Common myeloid progenitor, CD34-positive (primary cell): Measurements from ENCODE around the gene CSK.

Experiments used
- CTCF ChIA-PET: fragments of 350-600 bp; sonication (Branson Sonifier 250); formaldehyde crosslinking; loops from one replicate; lab custom pipeline; 2021; ENCODE audit warnings: antibody characterized with exemption; lab: Charles Lee
- POLR2A ChIA-PET: fragments of 350-600 bp; sonication (Branson Sonifier 250); formaldehyde crosslinking; loops from one replicate; lab custom pipeline; 2021; ENCODE audit warnings: antibody characterized with exemption; lab: Charles Lee
- DNase-seq, 3 donors: peaks; one replicate each; pipeline versions ENCODE4 v3.0.0 to v3.0.0-alpha.2; 2013
- H3K27ac ChIP-seq, 2 experiments: 1 replicate in 1 of 2; 2 replicates in 1 of 2; pipeline ENCODE4 v1.7.0; 2013; ENCODE audit warnings: inconsistent platforms in 2 of 2, low read length in 2 of 2, mild to moderate bottlenecking in 2 of 2, low read depth in 1 of 2, moderate library complexity in 1 of 2; ENCODE audit not compliant: severe bottlenecking in 2 of 2, insufficient read depth in 1 of 2, poor library complexity in 1 of 2
- H3K27me3 ChIP-seq, 5 experiments: replicated peaks in 2 of 5; 1 replicate in 3 of 5; 2 replicates in 2 of 5; pipeline versions ENCODE4 v1.6.1 to v1.7.0; 2013; ENCODE audit warnings: low read length in 4 of 5, mild to moderate bottlenecking in 2 of 5, moderate library complexity in 2 of 5, inconsistent platforms in 1 of 5; ENCODE audit not compliant: insufficient read depth in 5 of 5, control insufficient read depth in 4 of 5
- H3K36me3 ChIP-seq, 4 experiments: 1 replicate in 2 of 4; 2 replicates in 2 of 4; pipeline versions ENCODE4 v1.6.1 to v1.7.0; 2013; ENCODE audit warnings: low read length in 3 of 4, control low read depth in 1 of 4, mild to moderate bottlenecking in 1 of 4; ENCODE audit not compliant: control insufficient read depth in 4 of 4, insufficient read depth in 4 of 4
- H3K4me1 ChIP-seq, 4 experiments: 1 replicate in 3 of 4; 2 replicates in 1 of 4; pipeline versions ENCODE4 v1.6.1 to v1.7.1; 2013; ENCODE audit warnings: low read length in 3 of 4, mild to moderate bottlenecking in 3 of 4, control low read depth in 1 of 4, inconsistent platforms in 1 of 4, moderate library complexity in 1 of 4; ENCODE audit not compliant: control insufficient read depth in 4 of 4, insufficient read depth in 4 of 4; ENCODE audit errors: control extremely low read depth in 1 of 4
- H3K4me3 ChIP-seq, 7 experiments: 1 replicate in 4 of 7; 2 replicates in 3 of 7; pipeline versions ENCODE4 v1.5.1 to v1.7.0; 2013; ENCODE audit warnings: mild to moderate bottlenecking in 7 of 7, low read length in 6 of 7, moderate library complexity in 6 of 7, inconsistent platforms in 2 of 7, low read depth in 2 of 7, control low read depth in 1 of 7; ENCODE audit not compliant: insufficient read depth in 4 of 7, control insufficient read depth in 1 of 7; ENCODE audit errors: extremely low read depth in 1 of 7
- H3K9me3 ChIP-seq, 5 experiments: 1 replicate in 4 of 5; 2 replicates in 1 of 5; pipeline versions ENCODE4 v1.6.1 to v1.7.1; 2013; ENCODE audit warnings: low read length in 4 of 5, mild to moderate bottlenecking in 2 of 5, inconsistent platforms in 1 of 5, low read depth in 1 of 5, moderate library complexity in 1 of 5; ENCODE audit not compliant: control insufficient read depth in 4 of 5, insufficient read depth in 2 of 5; ENCODE audit errors: control extremely low read depth in 1 of 5
- WGBS: methylation state at CpG from one replicate; pipeline ENCODE4 v1.1.5; 2013; ENCODE audit not compliant: insufficient coverage; 5-methylcytosine and 5-hydroxymethylcytosine counted together

CSK gene

DNA sequence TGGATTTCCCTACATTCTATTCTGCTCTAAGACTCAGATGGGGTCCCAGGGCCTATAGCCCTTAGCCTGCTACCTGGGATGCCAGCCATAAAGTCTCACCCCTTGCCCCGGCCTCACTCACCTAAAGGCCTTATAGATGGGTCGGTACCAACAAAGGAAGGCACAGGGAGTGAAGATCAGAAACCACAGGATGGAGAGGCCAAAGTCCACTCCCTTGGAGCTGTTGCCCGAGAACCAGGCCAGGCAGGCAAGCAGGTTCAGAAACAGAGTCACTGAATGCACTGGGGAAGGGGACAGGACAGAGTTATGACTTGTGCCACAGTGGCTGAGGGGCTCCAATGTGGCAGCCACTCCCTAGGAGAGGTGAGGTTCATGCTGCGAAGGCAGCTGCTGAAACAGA is 68.5 kb downstream of the CSK start:
- Histone ChIP-seq H3K4me3 (no peak overlapping the region), H3K27me3 (no peaks in the 10 kb centered on the region), H3K9me3 (no peaks in the 10 kb centered on the region), H3K36me3 (peaks cover 9 to 80% (median 64%) of the 10 kb centered on the region in 4 experiments), H3K27ac (no peak overlapping the region), H3K4me1 (peaks cover 0 to 8% (median 7%) of the 10 kb centered on the region in 4 experiments)
- ChIA-PET POLR2A (no interaction called here), CTCF (interaction anchor here (1.3 to 3.4 kb wide), 3 partner anchors 43 to 50 kb away, joined by 3 to 19 read pairs (median 3); no protein-coding TSS in a partner anchor)
- 100% methylated on average over 4 of the region's 4 CpGs for WGBS
- DNase-seq: no peak

DNA sequence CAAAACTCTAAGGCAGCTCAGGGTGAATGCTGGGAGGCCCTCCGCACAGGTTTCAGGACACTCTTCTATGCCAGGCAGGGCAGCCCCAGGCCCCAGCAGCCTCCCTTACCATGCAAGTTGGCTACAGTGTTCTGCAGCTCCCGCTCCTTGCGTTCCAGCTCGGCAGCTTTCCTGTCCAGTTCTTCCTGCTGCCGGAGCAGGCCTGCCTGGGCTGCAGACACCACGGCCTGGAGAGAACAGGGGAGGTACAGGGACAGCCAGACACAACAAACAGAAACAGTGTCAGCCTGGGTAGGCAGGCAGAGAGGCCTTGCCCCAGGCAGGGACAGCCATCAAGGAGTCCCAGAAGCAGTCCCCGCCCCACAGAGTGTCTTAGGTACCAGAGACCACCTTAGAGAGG is 70.1 kb downstream of the CSK start:
- DNase-seq: no peak
- ChIA-PET CTCF (interaction anchor here (1.2 to 3.4 kb wide), 3 partner anchors 9 to 72 kb away, joined by 3 to 19 read pairs (median 5); partner anchors contain the start of gene ULK3), POLR2A (no interaction called here)
- no peaks in the 10 kb centered on the region for H3K27me3 ChIP-seq
- H3K9me3 ChIP-seq: no peaks in the 10 kb centered on the region
- no peak overlapping the region for H3K27ac ChIP-seq
- peaks cover 2 to 8% (median 5%) of the 10 kb centered on the region in 4 experiments for H3K4me1 ChIP-seq
- 97% methylated on average over 6 of the region's 7 CpGs for WGBS
- H3K36me3 ChIP-seq: peaks cover 9 to 74% (median 66%) of the 10 kb centered on the region in 4 experiments
- H3K4me3 ChIP-seq: no peak overlapping the region
